Calu3 (cell line): ENCODE results near the gene BICRAL. TPM values are rescaled to one million over a fixed set of nuclear protein-coding genes. Genes with fewer than 3 reads are reported as not detected.

Experiments used
- BruUV-seq: library from RNA; stranded (reverse); fragments of 400-500 nt; replicated peaks from 2 replicates; lab custom pipeline; 2021; lab: Mats Ljungman, UMichigan
- CTCF ChIA-PET: fragments of 300-600 bp; sonication (Branson Sonifier 250); formaldehyde crosslinking; loops from one replicate; lab custom pipeline; 2022; ENCODE audit warnings: antibody characterized with exemption; lab: Charles Lee
- DNase-seq: peaks from one replicate; pipeline ENCODE4 v3.0.0; 2022
- H3K27ac Mint-ChIP-seq: one replicate; pipeline ENCODE4 v1.8.0; 2022; ENCODE audit warnings: mixed read lengths; ENCODE audit not compliant: unreplicated experiment
- H3K27me3 Mint-ChIP-seq: one replicate; pipeline ENCODE4 v1.8.0; 2022; ENCODE audit warnings: mixed read lengths; ENCODE audit not compliant: unreplicated experiment
- H3K36me3 Mint-ChIP-seq: one replicate; pipeline ENCODE4 v1.8.0; 2022; ENCODE audit warnings: mild to moderate bottlenecking, moderate library complexity, mixed read lengths; ENCODE audit not compliant: insufficient read depth, unreplicated experiment
- H3K4me1 Mint-ChIP-seq: one replicate; pipeline ENCODE4 v1.8.0; 2022; ENCODE audit warnings: mild to moderate bottlenecking, low read depth, mixed read lengths; ENCODE audit not compliant: unreplicated experiment
- H3K4me3 Mint-ChIP-seq: one replicate; pipeline ENCODE4 v1.8.0; 2022; ENCODE audit warnings: mild to moderate bottlenecking, low read depth, moderate library complexity, mixed read lengths; ENCODE audit not compliant: unreplicated experiment
- H3K9me3 Mint-ChIP-seq: one replicate; pipeline ENCODE4 v1.8.0; 2022; ENCODE audit warnings: low read depth, mixed read lengths; ENCODE audit not compliant: unreplicated experiment
- intact Hi-C: fragments of 100-400 bp; cut with micrococcal nuclease; formaldehyde crosslinking; loops from one replicate; pipeline ENCODE4 v1.10.0; 2022; ENCODE audit not compliant: unreplicated experiment
- total RNA-seq: library from RNA; stranded (reverse); gene quantifications from 2 replicates; pipeline ENCODE4 v1.2.3, GENCODE V29; 2022
- TF ChIP-seq, protein P1 (sequence below): fragments of 200-600 bp; IDR thresholded peaks from one replicate; pipeline ENCODE4 v1.8.0; 2022; ENCODE audit warnings: antibody characterized with exemption; ENCODE audit not compliant: unreplicated experiment

Gene BICRAL
- total RNA-seq, 1 experiment from 2014 or later: 19.2 TPM

GRCh38 chr6:42778122-42778521 is 3.7 kb upstream of the BICRAL start:
- CTCF ChIA-PET: interaction anchor here (0.7 to 1.1 kb wide), 2 partner anchors 32 kb away, joined by 3 to 5 read pairs; partner anchors contain the start of gene TBCC
- Mint-ChIP-seq H3K4me1 (peaks cover 58% of the 10 kb centered on the region), H3K36me3 (peaks cover 42% of the 10 kb centered on the region), H3K27me3 (no peaks in the 10 kb centered on the region), H3K9me3 (no peaks in the 10 kb centered on the region), H3K27ac (no peak overlapping the region), H3K4me3 (no peak overlapping the region)
- no peak for DNase-seq
- TF ChIP-seq, protein P1, sequence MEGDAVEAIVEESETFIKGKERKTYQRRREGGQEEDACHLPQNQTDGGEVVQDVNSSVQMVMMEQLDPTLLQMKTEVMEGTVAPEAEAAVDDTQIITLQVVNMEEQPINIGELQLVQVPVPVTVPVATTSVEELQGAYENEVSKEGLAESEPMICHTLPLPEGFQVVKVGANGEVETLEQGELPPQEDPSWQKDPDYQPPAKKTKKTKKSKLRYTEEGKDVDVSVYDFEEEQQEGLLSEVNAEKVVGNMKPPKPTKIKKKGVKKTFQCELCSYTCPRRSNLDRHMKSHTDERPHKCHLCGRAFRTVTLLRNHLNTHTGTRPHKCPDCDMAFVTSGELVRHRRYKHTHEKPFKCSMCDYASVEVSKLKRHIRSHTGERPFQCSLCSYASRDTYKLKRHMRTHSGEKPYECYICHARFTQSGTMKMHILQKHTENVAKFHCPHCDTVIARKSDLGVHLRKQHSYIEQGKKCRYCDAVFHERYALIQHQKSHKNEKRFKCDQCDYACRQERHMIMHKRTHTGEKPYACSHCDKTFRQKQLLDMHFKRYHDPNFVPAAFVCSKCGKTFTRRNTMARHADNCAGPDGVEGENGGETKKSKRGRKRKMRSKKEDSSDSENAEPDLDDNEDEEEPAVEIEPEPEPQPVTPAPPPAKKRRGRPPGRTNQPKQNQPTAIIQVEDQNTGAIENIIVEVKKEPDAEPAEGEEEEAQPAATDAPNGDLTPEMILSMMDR: no peak
- intact Hi-C loops: no loop called here
- no TSS peak for BruUV-seq

- TF ChIP-seq, protein P1: no peak
These were observed 2.3 kb upstream of the BICRAL start for GRCh38 chr6:42779521-42779920.

GRCh38 chr6:42781546-42781795 is 381 bp upstream of the BICRAL start:
- Mint-ChIP-seq H3K4me1 (peaks cover 51% of the 10 kb centered on the region), H3K9me3 (no peaks in the 10 kb centered on the region), H3K27ac (peak overlapping the region; percentile 99), H3K4me3 (peak overlapping the region; percentile 91), H3K36me3 (peaks cover 67% of the 10 kb centered on the region), H3K27me3 (no peaks in the 10 kb centered on the region)
- TF ChIP-seq, protein P1: no peak
- CTCF ChIA-PET: interaction anchor here (0.6 to 1.9 kb wide), 7 partner anchors 12 to 422 kb away, joined by 3 to 10 read pairs (median 5); partner anchors contain the start of gene TBCC
- intact Hi-C loops: no loop called here
- DNase-seq: no peak
- no TSS peak for BruUV-seq

More at GRCh38 chr6:42779521-42779920, 2.3 kb upstream of the BICRAL start:
- H3K27ac Mint-ChIP-seq: peak overlapping the region; percentile 64
- no peaks in the 10 kb centered on the region for H3K27me3 Mint-ChIP-seq
- no peak for DNase-seq
- intact Hi-C loops: no loop called here
- H3K36me3 Mint-ChIP-seq: peaks cover 56% of the 10 kb centered on the region
- H3K4me1 Mint-ChIP-seq: peaks cover 56% of the 10 kb centered on the region
- no peaks in the 10 kb centered on the region for H3K9me3 Mint-ChIP-seq
- no peak overlapping the region for H3K4me3 Mint-ChIP-seq
- CTCF ChIA-PET: interaction anchor here (0.6 to 0.7 kb wide), 2 partner anchors 118 to 395 kb away, joined by 3 to 4 read pairs; no protein-coding TSS in a partner anchor
- no TSS peak for BruUV-seq

DNA sequence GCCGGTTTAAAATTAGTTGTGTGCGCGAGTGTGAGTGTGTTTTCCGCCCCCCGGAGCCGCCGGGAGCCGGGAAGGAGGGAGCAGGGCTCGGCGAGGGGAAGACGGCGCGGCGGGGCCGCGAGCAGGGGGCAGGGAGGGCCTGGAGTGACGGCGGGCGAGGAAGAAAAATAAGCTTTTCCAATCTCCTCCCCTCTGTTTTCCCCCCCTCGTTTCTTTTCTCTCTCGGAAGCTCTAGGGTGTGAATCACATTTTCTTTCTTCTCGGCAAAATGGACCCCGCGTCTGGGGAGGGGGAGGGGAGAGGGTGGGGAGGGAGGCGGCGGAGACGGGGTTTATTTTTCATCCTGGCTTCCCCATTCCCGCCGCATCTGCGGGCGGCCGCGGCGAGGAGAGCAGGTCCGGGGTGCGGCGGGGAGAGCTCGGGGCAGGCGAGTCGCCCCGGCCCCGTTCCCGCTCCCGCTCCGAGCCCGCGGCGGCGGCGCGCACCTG is 881 bp downstream of the BICRAL start:
- Mint-ChIP-seq H3K4me1 (peaks cover 39% of the 10 kb centered on the region), H3K36me3 (peaks cover 67% of the 10 kb centered on the region), H3K27me3 (no peaks in the 10 kb centered on the region), H3K4me3 (peak overlapping the region; percentile 91), H3K27ac (peak overlapping the region; percentile 99), H3K9me3 (no peaks in the 10 kb centered on the region)
- TF ChIP-seq, protein P1: no peak
- peak; percentile 89 for DNase-seq
- intact Hi-C loops: loop anchor here (1.0 kb wide), 1 partner anchor 36 kb away; the partner anchor contains the start of gene TBCC
- CTCF ChIA-PET: interaction anchor here (0.6 to 1.9 kb wide), 5 partner anchors 14 to 150 kb away, joined by 3 to 7 read pairs (median 4); no protein-coding TSS in a partner anchor
- no TSS peak for BruUV-seq
